Smooth muscle cell (in vitro differentiated cells): ENCODE data around the gene KCNJ18. TPM values are rescaled to one million over a fixed set of nuclear protein-coding genes. Genes with fewer than 3 reads are reported as not detected.
"Not testable (repeated sequence)": the region's sequence is repeated elsewhere in the genome, so short reads cannot be mapped to it uniquely, and the experiment has no call there.

Source experiments
- DNase-seq: peaks from one replicate; lab custom pipeline; 2025; ENCODE audit not compliant: unreplicated experiment; lab: John Stamatoyannopoulos, UW
- H2AFZ ChIP-seq: fragments of 200-600 bp; sonication (generic); 2 replicates; pipeline ENCODE4 v1.6.0; 2016; ENCODE audit warnings: antibody characterized with exemption, low read depth, mild to moderate bottlenecking
- H3F3A ChIP-seq: fragments of 200-600 bp; sonication (generic); 2 replicates; pipeline ENCODE4 v1.6.0; 2017; ENCODE audit warnings: antibody characterized with exemption, low read depth
- H3K27ac ChIP-seq: fragments of 200-600 bp; sonication (generic); 2 replicates; pipeline ENCODE4 v1.5.1; 2016; ENCODE audit warnings: low read depth, mild to moderate bottlenecking
- H3K27me3 ChIP-seq: fragments of 200-600 bp; sonication (generic); 2 replicates; pipeline ENCODE4 v1.6.1; 2016; ENCODE audit warnings: low read depth, mild to moderate bottlenecking
- H3K36me3 ChIP-seq: fragments of 200-600 bp; sonication (generic); 2 replicates; pipeline ENCODE4 v1.5.1; 2016; ENCODE audit warnings: low read depth
- H3K4me1 ChIP-seq: fragments of 200-600 bp; sonication (generic); 2 replicates; pipeline ENCODE4 v1.5.1; 2016; ENCODE audit warnings: low read depth
- H3K4me2 ChIP-seq: fragments of 200-600 bp; sonication (generic); 2 replicates; pipeline ENCODE4 v1.6.0; 2016; ENCODE audit warnings: mild to moderate bottlenecking
- H3K4me3 ChIP-seq: fragments of 200-600 bp; sonication (generic); 2 replicates; pipeline ENCODE4 v1.5.1; 2016; ENCODE audit warnings: mild to moderate bottlenecking
- H3K79me2 ChIP-seq: fragments of 200-600 bp; sonication (generic); 2 replicates; pipeline ENCODE4 v1.6.0; 2016; ENCODE audit warnings: low read depth, mild to moderate bottlenecking
- H3K9ac ChIP-seq: fragments of 200-600 bp; sonication (generic); 2 replicates; pipeline ENCODE4 v1.6.0; 2016; ENCODE audit warnings: low read depth
- H3K9me3 ChIP-seq: fragments of 200-600 bp; sonication (generic); replicated peaks from 2 replicates; pipeline ENCODE4 v1.5.1; 2016; ENCODE audit warnings: low read depth
- H4K20me1 ChIP-seq: fragments of 200-600 bp; sonication (generic); 2 replicates; pipeline ENCODE4 v1.6.0; 2016; ENCODE audit warnings: low read depth
- WGBS: methylation state at CpG from one replicate; pipeline ENCODE4 v1.1.7; 2016; ENCODE audit warnings: low lambda C conversion rate; 5-methylcytosine and 5-hydroxymethylcytosine counted together
- polyA plus RNA-seq: library from polyadenylated mRNA; unstranded; fragments of >200 nt; fragmentation: Nextera tagmentation; extraction: Ambion mirVana; gene quantifications from 2 replicates; pipeline ENCODE4 v1.2.1, GENCODE V29; 2016
- total RNA-seq: library from RNA; depleted of rRNA; stranded (reverse); fragments of >200 nt; gene quantifications from 2 replicates; pipeline ENCODE4 v1.2.3, GENCODE V29; 2014
- TF ChIP-seq, protein P1 (sequence below): fragments of 200-600 bp; sonication (generic); IDR thresholded peaks from 2 replicates; pipeline ENCODE4 v1.5.1; 2017; ENCODE audit warnings: borderline replicate concordance, mild to moderate bottlenecking, antibody characterized with exemption; ENCODE audit not compliant: insufficient read depth, poor library complexity, severe bottlenecking

KCNJ18 gene
- total and polyA plus RNA-seq, 2 experiments from 2014 or later, result not detected

DNA sequence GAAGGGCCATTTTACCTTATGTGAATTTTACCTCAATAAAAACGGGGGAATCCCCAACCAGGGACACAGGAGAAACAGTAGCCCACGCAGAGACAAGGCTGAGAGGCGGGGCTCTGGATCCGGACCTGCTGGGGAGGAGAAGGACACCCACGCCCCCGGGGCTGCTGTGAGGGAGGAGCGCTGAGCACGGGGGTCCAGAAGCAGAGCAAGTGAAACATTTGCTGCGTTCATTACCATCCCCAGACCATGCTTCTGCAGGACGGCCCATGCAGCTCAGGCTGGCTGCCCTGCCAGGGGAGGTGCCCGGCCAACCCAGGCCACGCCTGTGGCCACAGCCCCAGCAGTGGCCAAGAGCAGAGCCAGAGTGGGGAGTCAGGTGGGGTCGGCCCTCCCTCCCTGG, 50.0 kb downstream of the KCNJ18 start:
- H3K36me3 ChIP-seq, result no peaks in the 10 kb centered on the region
- H3K4me1 ChIP-seq, result no peaks in the 10 kb centered on the region
- WGBS, result 73% methylated on average over 13 of the region's 13 CpGs
- no peak overlapping the region for H3K27ac ChIP-seq
- no peaks in the 10 kb centered on the region for H3K27me3 ChIP-seq
- no peaks in the 10 kb centered on the region for H3K79me2 ChIP-seq
- H3K9me3 ChIP-seq, result no peaks in the 10 kb centered on the region
- H3K4me3 ChIP-seq, result no peak overlapping the region
- H3F3A ChIP-seq, result no peaks in the 10 kb centered on the region
- H3K4me2 ChIP-seq, result no peak overlapping the region
- DNase-seq, result no peak
- no peak overlapping the region for H2AFZ ChIP-seq
- TF ChIP-seq, protein P1, sequence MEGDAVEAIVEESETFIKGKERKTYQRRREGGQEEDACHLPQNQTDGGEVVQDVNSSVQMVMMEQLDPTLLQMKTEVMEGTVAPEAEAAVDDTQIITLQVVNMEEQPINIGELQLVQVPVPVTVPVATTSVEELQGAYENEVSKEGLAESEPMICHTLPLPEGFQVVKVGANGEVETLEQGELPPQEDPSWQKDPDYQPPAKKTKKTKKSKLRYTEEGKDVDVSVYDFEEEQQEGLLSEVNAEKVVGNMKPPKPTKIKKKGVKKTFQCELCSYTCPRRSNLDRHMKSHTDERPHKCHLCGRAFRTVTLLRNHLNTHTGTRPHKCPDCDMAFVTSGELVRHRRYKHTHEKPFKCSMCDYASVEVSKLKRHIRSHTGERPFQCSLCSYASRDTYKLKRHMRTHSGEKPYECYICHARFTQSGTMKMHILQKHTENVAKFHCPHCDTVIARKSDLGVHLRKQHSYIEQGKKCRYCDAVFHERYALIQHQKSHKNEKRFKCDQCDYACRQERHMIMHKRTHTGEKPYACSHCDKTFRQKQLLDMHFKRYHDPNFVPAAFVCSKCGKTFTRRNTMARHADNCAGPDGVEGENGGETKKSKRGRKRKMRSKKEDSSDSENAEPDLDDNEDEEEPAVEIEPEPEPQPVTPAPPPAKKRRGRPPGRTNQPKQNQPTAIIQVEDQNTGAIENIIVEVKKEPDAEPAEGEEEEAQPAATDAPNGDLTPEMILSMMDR, result no peak
- no peak overlapping the region for H3K9ac ChIP-seq
- no peaks in the 10 kb centered on the region for H4K20me1 ChIP-seq

DNA sequence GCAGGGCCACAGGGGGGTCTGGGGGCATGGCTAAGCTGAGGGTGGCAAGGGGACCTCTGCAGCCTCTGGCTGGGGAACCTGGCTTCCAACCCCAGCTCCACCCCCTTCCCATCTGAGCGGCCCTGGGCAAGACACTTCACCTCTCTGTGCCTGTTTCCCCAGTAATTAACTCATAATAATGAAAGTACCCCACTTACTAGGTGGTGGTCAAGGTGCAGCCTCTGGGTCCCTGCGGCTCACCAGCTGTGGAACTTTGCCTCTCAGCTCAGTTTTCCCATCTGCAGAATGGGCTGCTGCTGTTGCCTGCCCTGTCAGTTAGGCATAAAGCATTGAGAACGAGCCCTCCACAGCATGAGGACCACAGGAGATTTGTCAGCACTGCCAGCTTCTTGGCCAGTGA, 51.8 kb downstream of the KCNJ18 start:
- H3K9ac ChIP-seq, H3K27me3 ChIP-seq, DNase-seq, H2AFZ ChIP-seq, H4K20me1 ChIP-seq, H3K4me3 ChIP-seq, H3K36me3 ChIP-seq, H3K4me2 ChIP-seq, H3F3A ChIP-seq, H3K4me1 ChIP-seq, H3K27ac ChIP-seq, H3K9me3 ChIP-seq, H3K79me2 ChIP-seq: not testable (repeated sequence)
- WGBS, result 50% methylated on average over 3 of the region's 3 CpGs

DNA sequence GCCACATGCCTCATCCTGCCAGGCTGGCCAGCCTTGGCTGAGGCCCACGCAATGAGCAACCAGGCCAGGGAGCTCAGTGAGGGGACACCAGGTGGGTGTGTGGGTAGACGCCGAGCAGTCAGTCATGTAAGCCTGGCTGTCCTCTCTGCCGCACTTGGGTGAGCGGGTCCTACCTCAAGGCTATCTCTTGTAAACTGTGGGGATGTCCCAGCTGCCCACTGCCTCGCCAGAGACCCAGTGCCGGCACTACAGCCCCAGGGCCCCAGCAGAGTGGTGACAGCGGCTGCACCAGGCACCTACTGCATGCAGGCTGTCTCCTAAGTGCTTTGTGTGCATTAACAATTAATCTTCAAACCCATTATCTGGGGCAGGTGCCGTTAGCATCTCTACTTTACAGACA, 52.3 kb downstream of the KCNJ18 start:
- not testable (repeated sequence) for H3F3A ChIP-seq, H3K27me3 ChIP-seq

DNA sequence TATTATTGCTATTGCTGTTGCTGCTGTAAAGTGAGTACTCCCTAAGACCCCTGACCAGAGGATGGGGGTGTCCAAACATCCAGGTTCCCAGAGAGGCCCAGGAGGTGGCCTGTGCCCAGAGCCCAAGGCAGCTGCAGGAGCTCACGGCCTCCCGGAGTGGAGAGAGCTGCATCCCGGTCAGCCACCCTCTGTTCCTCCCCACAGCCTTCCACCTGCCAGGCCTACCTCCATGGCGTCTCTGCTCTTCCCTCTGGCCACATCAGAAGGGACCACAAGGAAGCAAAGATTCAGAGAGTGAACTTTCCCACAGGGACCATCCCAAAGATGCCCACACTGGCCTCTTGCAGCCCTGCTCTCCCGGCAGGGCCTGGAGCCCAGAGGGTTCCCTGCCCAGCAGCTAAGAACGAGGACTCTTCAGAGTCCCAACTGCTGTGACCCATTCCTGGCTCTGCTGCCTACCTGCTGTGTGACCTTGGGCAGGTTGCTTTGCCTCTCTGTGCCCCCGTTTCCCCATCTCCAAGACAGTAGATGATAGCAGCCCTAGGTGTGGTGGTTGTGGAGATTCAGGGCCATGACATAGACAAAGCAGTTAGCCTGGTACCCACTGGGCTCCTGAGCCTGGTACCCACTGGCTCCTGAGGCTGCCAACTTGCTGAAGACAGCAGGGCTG, 53.2 kb downstream of the KCNJ18 start:
- H3K9ac ChIP-seq, DNase-seq, H2AFZ ChIP-seq, H3K4me3 ChIP-seq, H3K27me3 ChIP-seq, H3K4me1 ChIP-seq, H3K4me2 ChIP-seq, H3K27ac ChIP-seq, H3F3A ChIP-seq, H4K20me1 ChIP-seq, H3K9me3 ChIP-seq, H3K79me2 ChIP-seq, H3K36me3 ChIP-seq: not testable (repeated sequence)
- WGBS, result 62% methylated on average over 7 of the region's 7 CpGs

More for the DNA sequence above, 52.3 kb downstream of the KCNJ18 start:
- 52% methylated on average over 3 of the region's 9 CpGs for WGBS
- H3K36me3 ChIP-seq, H3K4me2 ChIP-seq, H3K4me3 ChIP-seq, H3K4me1 ChIP-seq, H3K9me3 ChIP-seq, H2AFZ ChIP-seq, H3K27ac ChIP-seq, H4K20me1 ChIP-seq, H3K79me2 ChIP-seq, DNase-seq, H3K9ac ChIP-seq: not testable (repeated sequence)

DNA sequence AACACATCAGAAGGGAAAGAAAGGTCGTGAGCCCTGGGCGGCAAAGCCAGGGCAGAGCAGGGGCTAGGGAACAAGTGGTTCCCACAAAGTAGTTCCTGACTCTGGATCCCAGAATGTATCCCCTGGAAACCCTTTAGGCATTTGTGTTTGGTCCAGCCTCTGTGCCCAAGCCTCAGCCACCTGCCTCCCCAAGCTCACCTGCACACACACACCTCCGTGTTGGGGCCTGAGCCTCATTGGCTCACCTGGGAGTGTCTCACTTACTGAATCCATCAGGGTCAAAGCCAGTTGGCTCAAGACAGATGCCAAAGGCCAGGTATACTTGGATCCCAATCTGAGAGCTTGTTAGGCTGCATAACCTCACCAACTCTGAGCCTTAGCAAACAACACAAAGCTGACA, 54.1 kb downstream of the KCNJ18 start:
- not testable (repeated sequence) for DNase-seq, H3K79me2 ChIP-seq, H3K27me3 ChIP-seq, H3K4me2 ChIP-seq, H3K9me3 ChIP-seq, H3F3A ChIP-seq, H4K20me1 ChIP-seq, H3K36me3 ChIP-seq, H3K27ac ChIP-seq, H3K4me1 ChIP-seq, H3K4me3 ChIP-seq, H3K9ac ChIP-seq, H2AFZ ChIP-seq
- 73% methylated on average over 3 of the region's 3 CpGs for WGBS

DNA sequence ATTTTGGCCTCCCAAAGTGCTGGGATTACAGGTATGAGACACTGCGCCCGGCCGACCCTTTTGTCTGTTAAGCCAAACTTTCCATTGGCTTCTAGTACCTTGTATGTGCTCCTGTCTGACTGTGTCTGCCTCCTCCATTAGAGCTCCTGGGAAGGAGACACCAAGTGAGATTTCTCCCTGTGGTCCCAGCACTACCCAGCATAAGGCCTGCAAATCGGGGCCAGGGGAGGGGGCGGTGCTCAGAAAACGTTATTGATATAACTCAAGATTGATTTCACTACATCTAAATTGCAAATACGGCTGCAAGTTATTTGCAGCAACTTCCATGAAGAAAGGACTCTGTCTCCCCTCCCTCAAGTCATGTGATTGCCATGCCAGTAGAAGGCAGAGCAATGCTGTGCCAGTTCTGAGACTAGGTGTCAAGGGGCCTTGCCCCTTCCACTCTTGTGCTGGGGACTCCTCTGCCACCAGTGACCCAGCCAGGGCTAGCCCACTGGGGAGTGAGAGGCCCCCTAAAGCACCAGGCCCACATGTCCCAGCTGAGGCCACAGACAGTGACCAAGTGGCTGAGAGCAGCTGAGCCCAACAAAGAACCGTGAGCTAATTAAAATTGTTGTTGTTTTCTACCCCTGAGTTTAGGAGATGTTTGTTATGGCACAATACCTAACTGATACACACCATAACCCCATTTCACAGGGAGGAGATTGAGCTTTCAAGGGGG, 55.0 kb downstream of the KCNJ18 start:
- not testable (repeated sequence) for H3K27me3 ChIP-seq, H3K9me3 ChIP-seq, H3K4me3 ChIP-seq, H3K4me1 ChIP-seq, H3K79me2 ChIP-seq, H3K36me3 ChIP-seq, H3K9ac ChIP-seq, H3K4me2 ChIP-seq, H2AFZ ChIP-seq, H4K20me1 ChIP-seq, DNase-seq, H3K27ac ChIP-seq, H3F3A ChIP-seq
- WGBS, result 79% methylated on average over 8 of the region's 8 CpGs

DNA sequence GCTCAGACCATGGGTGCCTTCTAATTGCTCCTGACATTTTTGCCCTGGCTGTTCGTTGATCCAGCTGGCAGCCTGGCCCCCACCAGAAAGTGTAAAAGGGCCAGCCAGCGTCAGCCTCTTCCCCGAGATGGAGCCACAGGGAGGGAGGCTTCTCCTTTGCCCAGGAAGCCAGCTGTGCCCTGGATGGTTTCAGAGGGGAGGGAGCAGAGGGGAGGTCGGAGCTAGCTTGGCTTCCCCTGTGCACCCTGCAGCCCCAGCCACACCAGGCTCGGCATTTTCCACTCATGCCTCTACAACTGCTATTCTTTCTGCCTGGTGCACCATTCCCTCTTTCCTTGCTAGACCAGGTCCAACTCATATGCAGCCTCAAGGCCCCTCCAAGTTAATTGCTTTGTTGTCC, 56.4 kb downstream of the KCNJ18 start:
- H3K4me1 ChIP-seq, H2AFZ ChIP-seq, H3K9ac ChIP-seq, H3K4me3 ChIP-seq, H4K20me1 ChIP-seq, H3K79me2 ChIP-seq, DNase-seq, H3K27me3 ChIP-seq, H3K36me3 ChIP-seq, H3F3A ChIP-seq, H3K4me2 ChIP-seq, H3K27ac ChIP-seq, H3K9me3 ChIP-seq: not testable (repeated sequence)
- 73% methylated on average over 5 of the region's 5 CpGs for WGBS
